A549 (cell line): ENCODE data around the gene GGNBP2. TPM values are rescaled to one million over a fixed set of nuclear protein-coding genes. Genes with fewer than 3 reads are reported as not detected.

Experiments used
- ATAC-seq, 2 experiments: fragments of 200-7000 bp in 1 of 2; fragments of >200 bp in 1 of 2; cut with Nextera tagmentation in 1 of 2; cut with Tn5 transposase in 1 of 2; 3 replicates each; pipeline versions ENCODE4 v1.8.0 to v1.9.1; 2018 to 2020; ENCODE audit warnings: mild to moderate bottlenecking in 1 of 2, moderate library complexity in 1 of 2
- CTCF ChIA-PET: fragments of 300-600 bp; sonication (Branson Sonifier 250); formaldehyde crosslinking; extraction: SDS; loops from one replicate; lab custom pipeline; 2021; ENCODE audit warnings: antibody characterized with exemption, inconsistent platforms; lab: Yijun Ruan, JAX
- POLR2A ChIA-PET: fragments of 350-600 bp; formaldehyde crosslinking; extraction: SDS; loops from one replicate; lab custom pipeline; 2021; ENCODE audit warnings: antibody characterized with exemption, inconsistent platforms; lab: Yijun Ruan, JAX
- DNase-seq, 2 experiments: peaks; one replicate each; pipeline versions ENCODE4 v3.0.0 to v3.0.0-alpha.2; 2011 to 2016; ENCODE audit warnings: low read depth in 1 of 2, low spot score in 1 of 2
- FAIRE-seq: peaks from 2 replicates; lab custom pipeline; 2011; peaks lifted over from hg19 to GRCh38; lab: Jason Lieb, UNC
- H3K27ac ChIP-seq, 2 experiments: fragments of >200 bp; sonication (Bioruptor Twin); formaldehyde crosslinking; 3 replicates each; pipeline ENCODE4 v1.5.1; 2016 to 2017
- H3K4me1 ChIP-seq: fragments of >200 bp; sonication (Bioruptor Twin); formaldehyde crosslinking; 3 replicates; pipeline ENCODE4 v1.6.1; 2016
- H3K4me2 ChIP-seq: fragments of >200 bp; sonication (Bioruptor Twin); formaldehyde crosslinking; 3 replicates; pipeline ENCODE4 v1.6.1; 2016
- H3K4me3 ChIP-seq: fragments of >200 bp; sonication (Bioruptor Twin); formaldehyde crosslinking; 3 replicates; pipeline ENCODE4 v1.5.1; 2016
- H3K9me3 ChIP-seq: fragments of >200 bp; sonication (Bioruptor Twin); formaldehyde crosslinking; 3 replicates; pipeline ENCODE4 v1.6.1; 2016
- BCL3 ChIP-seq: fragments of >200 bp; sonication (Bioruptor Twin); formaldehyde crosslinking; IDR thresholded peaks from 3 replicates; pipeline ENCODE4 v1.6.1; 2016
- CBX8 ChIP-seq: fragments of 200-600 bp; sonication (generic); IDR thresholded peaks from 2 replicates; pipeline ENCODE4 v1.6.1; 2016
- CEBPB ChIP-seq, 2 experiments: fragments of >200 bp in 1 of 2; sonication (Bioruptor Twin) in 1 of 2; formaldehyde crosslinking in 1 of 2; IDR thresholded peaks; 2 replicates each; pipeline ENCODE4 v1.6.1; 2012 to 2016
- E2F6 ChIP-seq: IDR thresholded peaks from 2 replicates; pipeline ENCODE4 v1.6.1; 2012; ENCODE audit warnings: low read depth, borderline replicate concordance
- ELK1 ChIP-seq: fragments of 150-350 bp; IDR thresholded peaks from 2 replicates; pipeline ENCODE4 v1.6.1; 2014; ENCODE audit warnings: low read depth, mild to moderate bottlenecking, low read length
- EP300 ChIP-seq, 2 experiments: fragments of >200 bp; sonication (Bioruptor Twin); formaldehyde crosslinking; IDR thresholded peaks; 2 replicates in 1 of 2; 3 replicates in 1 of 2; pipeline ENCODE4 v1.6.1; 2016 to 2017
- FOXS1 ChIP-seq: fragments of 250-450 bp; sonication (Bioruptor Pico); IDR thresholded peaks from 2 replicates; pipeline ENCODE4 v1.5.0; 2020; ENCODE audit warnings: mild to moderate bottlenecking, moderate library complexity
- HOXA7 ChIP-seq: fragments of 250-450 bp; sonication (Bioruptor Pico); IDR thresholded peaks from 2 replicates; pipeline ENCODE4 v1.5.0; 2020; ENCODE audit warnings: mild to moderate bottlenecking, moderate library complexity
- HOXB13 ChIP-seq: fragments of 250-450 bp; sonication (Bioruptor Pico); IDR thresholded peaks from 2 replicates; pipeline ENCODE4 v1.5.0; 2020; ENCODE audit warnings: low read depth, mild to moderate bottlenecking, moderate library complexity
- HOXB5 ChIP-seq: fragments of 250-450 bp; sonication (Bioruptor Pico); IDR thresholded peaks from 2 replicates; pipeline ENCODE4 v1.5.0; 2020; ENCODE audit warnings: mild to moderate bottlenecking, moderate library complexity
- JUN ChIP-seq, 2 experiments: fragments of >200 bp; sonication (Bioruptor Twin); formaldehyde crosslinking; IDR thresholded peaks; 2 replicates in 1 of 2; 3 replicates in 1 of 2; pipeline ENCODE4 v1.6.1; 2016 to 2017
- KDM5A ChIP-seq: fragments of 200-600 bp; sonication (generic); IDR thresholded peaks from 2 replicates; pipeline ENCODE4 v1.6.1; 2016; ENCODE audit warnings: antibody characterized with exemption, mild to moderate bottlenecking
- MAFK ChIP-seq: fragments of 450-650 bp; IDR thresholded peaks from 2 replicates; pipeline ENCODE4 v1.6.1; 2014; ENCODE audit not compliant: partially characterized antibody
- NR3C1 ChIP-seq: fragments of >200 bp; sonication (Bioruptor Twin); formaldehyde crosslinking; IDR thresholded peaks from 3 replicates; pipeline ENCODE4 v1.6.1; 2017
- PHF8 ChIP-seq: fragments of 200-600 bp; sonication (generic); IDR thresholded peaks from 2 replicates; pipeline ENCODE4 v1.6.1; 2016; ENCODE audit warnings: low read depth, mild to moderate bottlenecking, antibody characterized with exemption, moderate library complexity, borderline replicate concordance
- RFX5 ChIP-seq: fragments of 450-650 bp; IDR thresholded peaks from 2 replicates; pipeline ENCODE4 v1.7.1; 2014; ENCODE audit warnings: antibody characterized with exemption, mild to moderate bottlenecking, moderate library complexity
- TFCP2L1 ChIP-seq: fragments of 250-450 bp; sonication (Bioruptor Pico); IDR thresholded peaks from 2 replicates; pipeline ENCODE4 v1.5.0; 2021; ENCODE audit warnings: mild to moderate bottlenecking
- TP53 ChIP-seq: fragments of 250-450 bp; sonication (Bioruptor Pico); IDR thresholded peaks from 2 replicates; pipeline ENCODE4 v1.5.0; 2021; ENCODE audit warnings: mild to moderate bottlenecking, moderate library complexity
- ZC3H11A ChIP-seq: fragments of 450-650 bp; IDR thresholded peaks from 2 replicates; pipeline ENCODE4 v1.6.1; 2014; ENCODE audit warnings: antibody characterized with exemption, mild to moderate bottlenecking
- WGBS: methylation state at CpG from one replicate; pipeline ENCODE4 v1.1.6; 2017; ENCODE audit errors: missing lambda C conversion rate; 5-methylcytosine and 5-hydroxymethylcytosine counted together
- polyA plus RNA-seq, 4 experiments: library from polyadenylated mRNA; depleted of rRNA in 3 of 4; stranded (reverse); fragments of >200 nt; fragmentation: RNase III in 1 of 4; extraction: RNeasy Plus Mini Kit Qiagen cat#74134 plus additional on column Dnase treatment in 1 of 4; gene quantifications; 2 replicates in 3 of 4; 3 replicates in 1 of 4; pipeline ENCODE4 v1.2.3, GENCODE V29; 2011 to 2017
- TF ChIP-seq, protein P1 (sequence below): fragments of 250-450 bp; sonication (Bioruptor Pico); IDR thresholded peaks from 2 replicates; pipeline ENCODE4 v1.5.0; 2020; ENCODE audit warnings: low read depth, mild to moderate bottlenecking, moderate library complexity
- TF ChIP-seq, protein P2 (sequence below): fragments of 250-450 bp; sonication (Bioruptor Pico); IDR thresholded peaks from 2 replicates; pipeline ENCODE4 v1.5.0; 2021; ENCODE audit warnings: mild to moderate bottlenecking, moderate library complexity, borderline replicate concordance

GGNBP2 gene
- polyA plus RNA-seq, 2 of the 4 experiments (the other 2 are of a cell fraction): 83.7 to 144 TPM

DNA sequence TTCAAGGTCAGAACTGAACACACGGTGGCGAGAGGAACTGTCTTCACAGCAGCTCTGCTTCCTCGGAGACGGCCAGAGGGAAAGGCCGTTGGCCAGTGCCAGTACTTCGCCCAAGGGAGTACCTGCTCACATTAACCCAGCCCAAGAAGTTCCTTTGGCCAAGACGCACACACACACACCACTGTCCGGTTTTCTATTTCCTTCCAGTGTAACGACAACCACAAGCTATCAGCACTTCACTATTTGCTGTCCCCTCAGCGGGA lies 744 bp upstream of the GGNBP2 start (continued):
- TF ChIP-seq E2F6: no peak

- Histone ChIP-seq H3K4me2 (peak overlapping the region; percentile 22; the same call in 1 of the 3 replicates), H3K4me1 (peaks cover 28% of the 10 kb centered on the region), H3K27ac (peak overlapping the region; percentile 96 to 97), H3K4me3 (peak overlapping the region; percentile 81), H3K9me3 (no peaks in the 10 kb centered on the region)
- no peak for FAIRE-seq
- peak; percentile 72 to 75 for ATAC-seq
- TF ChIP-seq CEBPB (IDR thresholded peaks at IDR 0.05): no peak
- peak; percentile 85; the same call in 1 of the 2 replicates for TF ChIP-seq TFCP2L1 (CRISPR knock-in tag)
- peak; percentile 9; the same call in 1 of the 3 replicates for TF ChIP-seq BCL3
- TF ChIP-seq CBX8: no peak
- TF ChIP-seq, protein P1, sequence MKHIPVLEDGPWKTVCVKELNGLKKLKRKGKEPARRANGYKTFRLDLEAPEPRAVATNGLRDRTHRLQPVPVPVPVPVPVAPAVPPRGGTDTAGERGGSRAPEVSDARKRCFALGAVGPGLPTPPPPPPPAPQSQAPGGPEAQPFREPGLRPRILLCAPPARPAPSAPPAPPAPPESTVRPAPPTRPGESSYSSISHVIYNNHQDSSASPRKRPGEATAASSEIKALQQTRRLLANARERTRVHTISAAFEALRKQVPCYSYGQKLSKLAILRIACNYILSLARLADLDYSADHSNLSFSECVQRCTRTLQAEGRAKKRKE (CRISPR knock-in tag): no peak
- TF ChIP-seq PHF8: peak; percentile 84; the same call in 1 of the 2 replicates
- TF ChIP-seq JUN (IDR thresholded peaks at IDR 0.05): peak; percentile 70; a peak in 3 of 5 replicates
- TF ChIP-seq, protein P2, sequence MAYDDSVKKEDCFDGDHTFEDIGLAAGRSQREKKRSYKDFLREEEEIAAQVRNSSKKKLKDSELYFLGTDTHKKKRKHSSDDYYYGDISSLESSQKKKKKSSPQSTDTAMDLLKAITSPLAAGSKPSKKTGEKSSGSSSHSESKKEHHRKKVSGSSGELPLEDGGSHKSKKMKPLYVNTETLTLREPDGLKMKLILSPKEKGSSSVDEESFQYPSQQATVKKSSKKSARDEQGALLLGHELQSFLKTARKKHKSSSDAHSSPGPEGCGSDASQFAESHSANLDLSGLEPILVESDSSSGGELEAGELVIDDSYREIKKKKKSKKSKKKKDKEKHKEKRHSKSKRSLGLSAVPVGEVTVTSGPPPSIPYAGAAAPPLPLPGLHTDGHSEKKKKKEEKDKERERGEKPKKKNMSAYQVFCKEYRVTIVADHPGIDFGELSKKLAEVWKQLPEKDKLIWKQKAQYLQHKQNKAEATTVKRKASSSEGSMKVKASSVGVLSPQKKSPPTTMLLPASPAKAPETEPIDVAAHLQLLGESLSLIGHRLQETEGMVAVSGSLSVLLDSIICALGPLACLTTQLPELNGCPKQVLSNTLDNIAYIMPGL (CRISPR knock-in tag): peak; percentile 25; the same call in 1 of the 2 replicates
- peak; percentile 63 for TF ChIP-seq TP53 (CRISPR knock-in tag)
- no peak for TF ChIP-seq HOXA7 (CRISPR knock-in tag)
- peak in 1 of 2 experiments; percentile 58 for DNase-seq
- ChIA-PET CTCF (interaction anchor here (1.0 to 2.6 kb wide), 7 partner anchors 8 to 62 kb away, joined by 3 to 7 read pairs (median 5); partner anchors contain the start of genes MRM1 and MYO19), POLR2A (interaction anchor here (0.6 to 4.0 kb wide), 12 partner anchors 10 to 1011 kb away, joined by 3 to 81 read pairs (median 4); partner anchors contain the start of genes MRM1, MYO19 and PIGW)
- WGBS: 20% methylated on average over 1 of the region's 38 CpGs
Observed at GRCh38 chr17:36545077-36545464, 352 bp downstream of the GGNBP2 start.

DNA sequence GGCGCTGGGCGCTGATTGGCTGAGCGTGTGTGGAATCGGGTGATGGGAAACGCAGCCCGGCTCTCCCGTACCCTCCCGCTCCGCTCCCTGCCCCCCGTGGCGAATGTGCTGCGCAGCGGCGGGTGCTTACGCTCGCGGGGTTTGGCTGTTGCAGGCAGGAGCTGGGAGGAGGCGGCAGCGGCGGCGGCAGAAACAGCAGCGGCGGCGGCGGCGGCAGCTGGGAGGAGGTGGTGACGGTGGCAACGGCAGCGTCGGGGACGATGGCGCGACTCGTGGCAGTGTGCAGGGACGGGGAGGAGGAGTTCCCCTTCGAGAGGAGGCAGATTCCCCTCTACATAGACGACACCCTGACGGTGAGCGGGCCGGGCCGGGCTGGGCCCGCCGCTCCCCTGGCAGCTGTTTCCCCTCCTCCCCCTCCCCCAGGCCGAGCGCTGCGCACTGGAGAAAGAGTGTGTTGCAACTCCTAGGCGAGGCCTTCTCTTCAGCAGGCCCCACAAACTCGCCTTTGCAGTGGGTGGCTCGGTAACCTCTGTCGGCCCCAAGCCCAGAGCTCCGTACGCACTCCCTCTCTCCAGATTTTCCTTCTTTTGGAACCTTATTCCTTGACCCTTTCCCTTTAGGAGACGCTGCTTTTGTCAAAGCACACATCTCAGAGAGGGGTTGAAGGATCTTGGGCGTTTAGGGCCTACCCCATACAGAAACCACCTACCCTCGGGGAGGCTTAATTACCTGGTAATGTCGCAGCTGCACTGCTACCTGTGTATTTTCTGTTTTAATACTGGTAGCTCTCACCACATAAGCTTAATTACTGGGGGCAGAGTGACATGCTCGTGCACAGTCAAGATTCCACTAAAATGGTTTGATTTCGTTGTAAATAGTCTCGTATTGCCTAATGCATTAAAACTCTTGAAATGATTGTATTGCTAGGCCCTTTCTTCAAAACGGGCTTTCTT lies 1.0 kb downstream of the GGNBP2 start:
- Histone ChIP-seq H3K4me3 (peak overlapping the region; percentile 81), H3K9me3 (no peaks in the 10 kb centered on the region), H3K4me2 (peak overlapping the region; percentile 92), H3K27ac (peak overlapping the region; percentile 96 to 97), H3K4me1 (peaks cover 28% of the 10 kb centered on the region)
- WGBS: under 1% methylated on average over 44 of the region's 60 CpGs
- CTCF ChIA-PET: interaction anchor here (0.8 to 1.8 kb wide), 8 partner anchors 9 to 577 kb away, joined by 3 to 7 read pairs (median 3); partner anchors contain the start of genes MRM1 and MYO19
- peak; percentile 98 to 99 for DNase-seq
- POLR2A ChIA-PET: interaction anchor here (0.6 to 4.0 kb wide), 17 partner anchors 8 to 737 kb away, joined by 3 to 81 read pairs (median 4); partner anchors contain the start of genes MRM1, MYO19, PIGW and TAF15
- peak; percentile 83 to 89 for ATAC-seq
- no peak for FAIRE-seq
- TF ChIP-seq RFX5 (peak; percentile 13; the same call in 1 of the 2 replicates), EP300 (IDR thresholded peaks at IDR 0.05) (no peak), HOXB13 (CRISPR knock-in tag) (no peak), HOXB5 (CRISPR knock-in tag) (peak; percentile 65; the same call in 1 of the 2 replicates), NR3C1 (no peak), HOXA7 (CRISPR knock-in tag) (0 out of 2 replicates have a peak, but pooled peaks have one; percentile 56), ZC3H11A (no peak), MAFK (no peak), CBX8 (no peak), FOXS1 (CRISPR knock-in tag) (0 out of 2 replicates have a peak, but pooled peaks have one; percentile 9), KDM5A (0 out of 2 replicates have a peak, but pooled peaks have one; percentile 15), ELK1 (no peak)
- TF ChIP-seq, protein P2 (CRISPR knock-in tag): no peak
